Spleen (tissue), 7 donors: ENCODE measurements around the gene MYLK.

ENCODE experiments used
- POLR2A ChIP-seq, 3 donors: fragments of 450-650 bp; IDR thresholded peaks; one replicate each; pipeline ENCODE4 v1.5.1; 2017; ENCODE audit warnings: antibody characterized with exemption in 3 of 3, mild to moderate bottlenecking in 1 of 3
- POLR2AphosphoS5 ChIP-seq, 3 donors: sonication (generic); formaldehyde crosslinking; IDR thresholded peaks; one replicate each; pipeline ENCODE4 v1.5.1; 2017; ENCODE audit warnings: antibody characterized with exemption in 3 of 3
- TF ChIP-seq, protein P1 (sequence below), 11 experiments: fragments of 200-600 bp in 7 of 11; fragments of 450-650 bp in 4 of 11; sonication (generic) in 4 of 11; IDR thresholded peaks in 8 of 11; conservative IDR thresholded peaks in 3 of 11; 1 replicate in 7 of 11; 2 replicates in 4 of 11; pipeline versions ENCODE4 v1.4.0 to v1.8.0; 2016 to 2021; ENCODE audit warnings: antibody characterized with exemption in 11 of 11, inconsistent platforms in 4 of 11, mild to moderate bottlenecking in 1 of 11
- donor health status: DM: no; HTN: no; CAD: no; lungs with moderate emphysema.
- donor health status: DM: no; HTN: no; CAD: no.
- donor health status: DM: no; HTN: no; CAD: no.

DNA sequence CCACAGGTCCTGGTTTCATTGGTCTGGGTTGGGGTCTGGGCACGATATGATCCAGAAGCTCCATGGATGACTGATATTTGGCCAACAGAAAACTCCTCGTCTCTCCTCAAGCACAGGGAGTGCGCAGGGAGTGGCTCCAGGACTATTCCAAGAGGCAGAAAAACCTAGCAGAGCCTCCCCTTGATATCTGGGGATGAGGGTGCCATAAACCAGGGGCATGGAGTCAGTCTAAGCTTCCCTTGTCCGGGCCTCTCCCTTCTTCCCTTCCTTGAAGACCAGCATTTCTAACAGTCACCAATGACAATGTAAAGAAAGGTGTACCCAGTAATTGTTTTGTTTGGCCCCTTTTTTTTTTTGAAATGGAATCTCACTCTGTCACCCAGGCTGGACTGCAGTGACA lies 199.9 kb downstream of the MYLK start:
- TF ChIP-seq, protein P1, sequence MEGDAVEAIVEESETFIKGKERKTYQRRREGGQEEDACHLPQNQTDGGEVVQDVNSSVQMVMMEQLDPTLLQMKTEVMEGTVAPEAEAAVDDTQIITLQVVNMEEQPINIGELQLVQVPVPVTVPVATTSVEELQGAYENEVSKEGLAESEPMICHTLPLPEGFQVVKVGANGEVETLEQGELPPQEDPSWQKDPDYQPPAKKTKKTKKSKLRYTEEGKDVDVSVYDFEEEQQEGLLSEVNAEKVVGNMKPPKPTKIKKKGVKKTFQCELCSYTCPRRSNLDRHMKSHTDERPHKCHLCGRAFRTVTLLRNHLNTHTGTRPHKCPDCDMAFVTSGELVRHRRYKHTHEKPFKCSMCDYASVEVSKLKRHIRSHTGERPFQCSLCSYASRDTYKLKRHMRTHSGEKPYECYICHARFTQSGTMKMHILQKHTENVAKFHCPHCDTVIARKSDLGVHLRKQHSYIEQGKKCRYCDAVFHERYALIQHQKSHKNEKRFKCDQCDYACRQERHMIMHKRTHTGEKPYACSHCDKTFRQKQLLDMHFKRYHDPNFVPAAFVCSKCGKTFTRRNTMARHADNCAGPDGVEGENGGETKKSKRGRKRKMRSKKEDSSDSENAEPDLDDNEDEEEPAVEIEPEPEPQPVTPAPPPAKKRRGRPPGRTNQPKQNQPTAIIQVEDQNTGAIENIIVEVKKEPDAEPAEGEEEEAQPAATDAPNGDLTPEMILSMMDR (IDR thresholded peaks at IDR 0.05 in 8 of 11, conservative IDR thresholded peaks at IDR 0.05 in 3 of 11) = no peak
- TF ChIP-seq POLR2AphosphoS5 (IDR thresholded peaks at IDR 0.05) (no peak), POLR2A (IDR thresholded peaks at IDR 0.05) (no peak)
